ENCODE data around the gene GRIK4.

DNA sequence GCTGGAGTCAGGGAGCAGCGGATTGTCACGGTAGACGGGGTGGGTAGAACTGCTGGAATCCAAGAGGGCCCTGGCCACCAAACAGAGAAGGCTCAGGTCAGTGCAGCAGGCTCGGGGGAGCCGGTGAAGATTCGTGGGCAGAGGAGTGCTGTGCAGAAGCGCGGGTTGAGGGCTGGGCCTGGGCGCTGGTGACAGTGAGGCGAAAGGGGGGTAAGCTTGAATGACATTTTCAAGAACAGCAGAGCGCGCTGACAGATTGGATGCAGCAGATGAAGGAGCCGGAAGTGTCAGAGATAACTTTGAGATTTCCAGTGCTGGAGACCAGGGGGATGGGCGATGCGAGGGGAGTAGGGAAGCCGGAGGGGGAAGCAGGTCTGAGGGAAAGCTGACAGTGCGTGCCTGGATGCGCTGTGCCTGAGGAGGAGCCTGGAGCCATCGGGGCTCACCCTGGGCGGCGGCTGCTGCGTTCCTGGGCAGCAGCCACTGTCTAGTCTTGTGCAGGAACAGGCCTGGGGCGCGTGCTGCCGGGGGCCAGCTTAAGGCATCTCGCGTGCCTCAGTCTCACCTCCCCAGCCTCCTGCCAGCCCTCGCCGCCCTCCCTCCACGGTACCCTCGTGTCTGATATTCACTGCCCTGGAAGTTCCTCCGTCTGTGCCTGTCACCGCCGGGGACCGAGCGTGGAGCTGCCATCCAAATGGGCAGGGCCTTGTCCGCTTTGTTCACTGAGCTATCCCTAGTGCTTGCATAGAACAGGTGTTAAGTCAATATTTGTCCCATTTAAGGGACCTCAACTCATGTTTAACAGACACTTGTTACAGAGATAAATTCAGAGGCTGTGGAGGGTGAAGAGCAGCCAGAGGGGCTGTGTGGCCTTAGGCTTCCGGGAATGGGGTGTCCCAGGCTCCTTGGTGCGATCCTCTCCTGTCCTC is 5.2 kb downstream of the GRIK4 start:
- no peak for TF ChIP-seq POLR2A (IDR thresholded peaks at IDR 0.05; ENCODE audit: low read depth, low read length)
- TF ChIP-seq POLR2AphosphoS5 (IDR thresholded peaks at IDR 0.05; ENCODE audit: low read depth, low read length), result no peak

Measured in GM12892 (cell line).